Smooth muscle cell of bladder (primary cell): Measurements from ENCODE around the gene OR7A5. TPM values are rescaled to one million over a fixed set of nuclear protein-coding genes. Genes with fewer than 3 reads are reported as not detected.

ENCODE experiments used
- total RNA-seq: library from RNA; depleted of rRNA; stranded (reverse); fragments of >200 nt; gene quantifications from 2 replicates; pipeline ENCODE4 v1.2.3, GENCODE V29; 2014

Gene OR7A5
- total RNA-seq: not detected in 2 replicates

DNA sequence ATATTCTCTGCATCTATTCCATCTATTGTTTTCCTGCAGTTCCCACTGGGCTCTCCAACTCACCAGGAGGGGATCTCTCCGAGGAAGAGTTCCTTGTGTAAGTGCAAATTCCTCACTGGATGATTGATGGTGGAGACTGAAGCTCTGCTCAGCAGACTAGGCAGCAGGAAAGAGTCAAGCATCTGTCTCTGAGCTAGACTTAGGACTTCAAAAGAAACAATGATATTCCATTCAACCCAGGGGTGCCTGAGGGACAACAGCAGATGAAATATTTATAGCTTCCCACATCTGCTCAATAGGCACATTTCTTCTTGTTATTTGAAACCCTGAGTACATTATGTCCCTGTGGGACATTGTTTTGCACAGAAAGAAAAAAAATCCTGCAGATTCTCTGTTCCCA is at the start of gene OR7A5, which contains the start of gene OR7C1:
Gene OR7A5, minus strand, starts transcription at position 175 of the 400 bp plus-strand sequence. CDS start 6,944 bp downstream, outside the sequence.
Gene OR7C1, minus strand, starts transcription at position 175 of the 400 bp plus-strand sequence. CDS start 35,049 bp downstream, outside the sequence.

DNA sequence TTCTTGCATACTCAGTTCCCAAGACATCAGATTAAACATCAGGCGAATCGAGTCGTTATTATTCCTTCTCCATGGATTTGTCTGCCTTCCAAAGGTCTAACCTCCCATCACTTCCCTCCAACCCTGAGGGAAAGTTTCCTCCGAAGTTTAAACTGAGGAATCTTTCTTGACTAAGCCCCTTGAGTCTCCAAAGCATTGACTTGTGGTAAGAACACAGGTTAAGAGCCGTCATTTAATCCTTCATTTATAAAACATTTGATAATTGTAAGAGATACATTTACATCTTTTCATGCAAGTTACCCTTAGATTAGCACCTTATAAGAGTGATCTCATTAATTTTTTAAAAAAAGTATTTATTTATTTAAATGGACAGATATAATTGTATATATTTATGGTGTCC is 13.8 kb upstream of the OR7A5 start, which contains the start of gene OR7A10:
Gene OR7A10, minus strand, starts transcription at position 101 of the 400 bp plus-strand sequence. CDS start 7,045 bp downstream, outside the sequence.

DNA sequence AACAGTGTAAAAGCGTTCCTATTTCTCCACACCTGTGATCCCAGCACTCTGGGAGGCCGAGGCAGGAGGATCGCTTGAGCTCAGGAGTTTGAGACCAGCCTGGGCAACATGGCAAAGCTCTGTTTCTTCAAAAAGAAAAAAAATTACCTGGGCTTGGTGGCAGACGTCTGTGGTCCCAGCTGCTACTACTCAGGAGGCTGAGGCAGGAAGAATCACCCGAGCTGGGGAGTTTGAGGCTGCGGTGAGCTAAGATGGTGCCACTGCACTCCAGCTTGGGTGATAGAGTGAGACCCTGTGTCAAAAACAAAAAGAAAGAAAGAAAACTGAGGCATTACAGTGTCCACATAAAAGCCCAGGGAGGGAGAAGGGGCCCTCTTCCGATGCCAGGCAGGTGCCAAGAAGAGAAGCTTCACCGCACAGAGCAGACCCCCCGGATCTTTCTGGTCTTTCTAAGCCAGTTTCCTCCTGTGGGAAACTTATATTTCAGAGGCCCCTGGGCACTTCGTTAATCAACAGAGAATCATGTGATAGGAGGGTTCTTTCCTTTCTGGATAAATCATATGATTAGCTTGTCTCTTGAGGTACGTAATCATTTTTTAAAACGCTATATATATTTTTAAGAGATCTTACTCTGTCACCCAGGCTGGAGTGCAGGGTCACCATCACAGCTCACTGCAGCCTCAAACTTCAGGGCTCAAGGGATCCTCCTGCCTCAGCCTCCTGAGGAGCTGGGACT is 56.7 kb downstream of the OR7A5 start, which contains the start of gene ADGRE2:
Gene ADGRE2, minus strand, starts transcription at position 451 of the 736 bp plus-strand sequence. CDS start 1,804 bp downstream, outside the sequence.

Other genes with a start within 250 kb of the OR7A5 start
- not detected in 2 replicates for gene ADGRE3, start 160.3 kb downstream of the OR7A5 start, total RNA-seq
- gene ZNF333, start 145.1 kb downstream of the OR7A5 start, total RNA-seq: 16.2 and 22.7 TPM in 2 replicates
- gene ADGRE2, start 56.6 kb downstream of the OR7A5 start, total RNA-seq: under 0.01 TPM in 2 replicates
- not detected in 2 replicates for gene OR7C1, start within 50 bp of the OR7A5 start, total RNA-seq
- not detected in 2 replicates for gene OR7A10, start 13.7 kb upstream of the OR7A5 start, total RNA-seq
- not detected in 2 replicates for gene OR7A17, start 50.9 kb upstream of the OR7A5 start, total RNA-seq
- gene OR7C2, start 106.3 kb upstream of the OR7A5 start, total RNA-seq: not detected in 2 replicates
- not detected in 2 replicates for gene SLC1A6, start 144.7 kb upstream of the OR7A5 start, total RNA-seq
- not detected in 2 replicates for gene CASP14, start 214.3 kb upstream of the OR7A5 start, total RNA-seq
- not detected in 2 replicates for gene OR1I1, start 247.0 kb upstream of the OR7A5 start, total RNA-seq